Cerebellar nuclear complex (tissue), 1 donor: ENCODE results near the gene BTN3A1.

ENCODE experiments used
- DNase-seq, 2 experiments: peaks; one replicate each; lab custom pipeline; 2025; lab: John Stamatoyannopoulos, UW

BTN3A1 gene

DNA sequence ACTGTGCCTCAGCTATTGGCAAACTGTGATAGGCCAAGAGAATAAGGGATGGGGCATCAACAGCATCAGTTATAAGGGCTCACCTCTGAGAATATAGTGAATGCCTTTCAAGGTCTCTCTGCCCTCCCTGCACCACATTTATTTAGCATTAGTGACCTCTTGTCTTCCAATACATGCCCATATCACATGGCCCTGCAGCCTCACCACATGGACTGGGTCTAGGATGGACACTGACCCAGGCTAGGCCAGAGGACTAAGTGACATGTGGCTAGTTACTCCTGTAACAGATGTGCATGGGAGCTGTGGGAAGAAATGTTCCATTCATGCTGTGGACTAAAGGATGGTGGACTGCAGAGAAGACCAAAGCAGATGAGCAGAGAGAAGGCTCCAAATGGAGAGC, 22.3 kb upstream of the BTN3A1 start:
- DNase-seq: no peak

DNA sequence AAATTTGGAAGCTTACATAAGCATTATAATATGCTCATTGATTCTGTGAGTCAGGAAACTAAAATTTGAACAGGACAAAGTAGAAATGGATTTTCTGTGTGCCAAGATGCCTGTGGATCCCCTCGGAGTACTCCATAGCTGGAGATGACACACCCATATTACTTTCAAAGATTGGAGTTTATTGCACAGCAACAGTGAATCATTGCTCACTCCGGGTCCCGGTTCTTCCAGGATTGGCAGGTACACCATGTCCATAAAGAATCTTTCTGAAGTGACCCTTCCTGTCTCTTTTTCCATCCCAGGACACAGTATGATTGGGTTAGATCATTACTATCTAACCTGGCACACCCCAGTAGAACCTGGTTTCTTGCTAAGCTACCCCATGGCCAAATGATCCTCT, 21.8 kb upstream of the BTN3A1 start:
- DNase-seq: no peak

DNA sequence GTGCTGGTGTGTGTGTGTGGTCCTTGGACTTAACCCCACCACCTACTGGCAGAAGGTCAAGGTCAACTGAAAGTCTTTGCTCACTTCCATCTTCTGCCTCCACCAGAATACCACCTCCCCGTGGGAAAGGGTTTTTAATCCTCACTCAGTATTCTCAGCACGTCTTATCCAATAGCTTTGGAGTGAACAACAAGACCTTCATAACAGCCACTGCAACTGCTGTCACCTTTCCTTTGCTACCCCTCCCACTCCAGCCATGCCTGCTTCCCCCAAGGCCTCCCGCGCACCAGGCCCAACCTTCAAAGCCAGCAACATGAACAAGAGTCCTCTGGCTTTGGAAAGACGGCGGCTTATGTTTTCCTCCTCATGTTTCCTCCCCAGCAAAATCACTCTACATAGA, 20.0 kb upstream of the BTN3A1 start:
- no peak for DNase-seq

DNA sequence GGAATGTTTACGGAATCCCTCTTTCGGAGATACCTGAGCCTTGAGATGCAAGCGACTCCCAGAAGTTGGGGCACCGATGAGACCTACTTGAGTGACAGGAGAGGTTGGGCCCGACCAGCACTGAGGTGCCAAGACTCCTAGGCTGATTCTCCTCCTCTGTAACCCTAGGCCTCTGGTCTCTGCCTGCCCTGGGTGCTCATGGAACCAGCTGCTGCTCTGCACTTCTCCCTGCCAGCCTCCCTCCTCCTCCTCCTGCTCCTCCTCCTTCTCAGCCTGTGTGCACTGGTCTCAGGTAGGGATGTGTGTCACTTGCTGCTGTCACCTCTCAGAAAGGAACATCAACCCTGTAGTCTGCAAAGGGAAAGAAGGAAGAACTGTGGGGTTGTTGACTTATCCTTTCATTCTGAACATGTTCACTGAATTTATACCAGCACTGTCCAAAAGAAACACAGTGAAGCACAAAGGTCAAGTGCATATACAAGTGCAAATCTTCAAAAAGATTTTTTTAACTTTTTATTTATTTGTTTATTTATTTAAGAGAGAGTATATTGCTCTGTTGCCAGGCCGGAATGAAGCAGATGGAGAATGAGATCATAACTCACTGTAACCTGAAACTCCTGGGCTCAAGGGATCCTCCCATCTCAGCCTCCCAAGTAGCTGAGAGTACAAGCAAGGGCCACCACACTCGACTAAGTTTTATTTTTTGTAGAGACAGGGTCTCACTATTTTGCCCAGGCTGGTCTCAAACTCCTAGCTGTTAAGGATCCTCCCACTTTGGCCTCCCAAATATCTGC, 18.3 kb upstream of the BTN3A1 start:
- DNase-seq: peak in 1 of 2 experiments; percentile 30

DNA sequence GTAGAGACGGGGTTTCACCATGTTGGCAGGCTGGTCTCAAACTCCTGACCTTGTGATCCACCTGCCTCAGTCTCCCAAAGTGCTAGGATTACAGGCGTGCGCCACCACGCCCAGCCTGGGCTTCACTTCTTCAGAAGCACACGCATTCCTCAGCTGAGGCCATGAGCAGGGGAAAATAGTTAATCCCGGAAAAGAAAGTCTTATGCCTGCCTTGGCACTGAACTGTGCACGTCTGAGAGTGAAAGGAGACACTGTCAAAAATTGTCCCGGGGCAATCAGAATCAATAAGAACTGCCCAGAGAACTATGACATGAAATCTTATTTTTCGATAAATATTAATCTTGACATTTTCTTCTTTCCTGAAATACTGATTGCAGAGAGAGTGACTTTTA, 16.3 kb upstream of the BTN3A1 start:
- no peak for DNase-seq

DNA sequence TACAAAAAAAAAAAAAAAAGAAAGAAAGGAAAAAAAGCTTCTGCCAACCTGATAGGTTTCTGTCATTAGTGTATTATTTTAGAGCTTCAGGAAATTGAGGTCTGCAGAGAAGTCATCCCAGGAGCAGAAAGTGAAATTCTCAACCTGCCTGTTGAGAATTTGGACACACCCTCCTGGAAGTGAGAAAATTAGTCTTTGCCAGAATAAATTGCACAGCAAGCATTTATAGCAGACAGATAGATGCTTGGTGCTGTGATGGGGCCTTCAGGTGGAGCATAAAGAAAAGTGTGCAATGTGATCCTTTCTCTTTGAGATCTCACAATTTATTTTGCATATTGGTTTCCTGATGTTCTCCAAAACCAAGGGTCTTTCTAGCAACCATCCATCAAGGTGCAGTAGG, 14.5 kb upstream of the BTN3A1 start:
- no peak for DNase-seq

DNA sequence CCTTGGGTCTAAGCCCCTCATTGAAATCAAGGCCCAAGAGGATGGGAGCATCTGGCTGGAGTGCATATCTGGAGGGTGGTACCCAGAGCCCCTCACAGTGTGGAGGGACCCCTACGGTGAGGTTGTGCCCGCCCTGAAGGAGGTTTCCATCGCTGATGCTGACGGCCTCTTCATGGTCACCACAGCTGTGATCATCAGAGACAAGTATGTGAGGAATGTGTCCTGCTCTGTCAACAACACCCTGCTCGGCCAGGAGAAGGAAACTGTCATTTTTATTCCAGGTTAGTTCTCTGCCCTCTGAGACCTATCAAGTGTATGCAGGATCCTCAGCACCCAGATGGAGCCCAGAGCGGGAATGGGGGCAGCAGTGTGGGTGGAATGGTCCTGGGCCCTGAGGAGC, 14.1 kb upstream of the BTN3A1 start:
- DNase-seq: no peak

DNA sequence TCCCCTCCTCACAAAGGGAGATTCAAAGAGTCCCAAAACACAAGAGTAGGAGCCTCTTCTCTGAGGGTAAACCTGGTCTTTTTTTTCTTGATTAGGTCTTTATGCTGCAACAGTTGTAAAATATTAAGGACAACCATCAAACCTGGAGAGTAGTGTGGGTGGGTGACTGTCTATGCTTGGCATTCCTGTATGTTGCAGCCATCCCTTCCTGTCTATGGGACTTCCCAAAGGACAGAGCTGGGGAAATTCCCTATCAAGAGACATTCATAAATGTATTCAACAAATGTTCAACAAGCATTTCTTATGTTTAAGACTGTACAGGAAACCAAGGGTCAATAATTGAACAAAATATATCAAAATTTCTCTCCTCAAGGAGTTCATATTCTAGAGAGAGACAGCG, 13.6 kb upstream of the BTN3A1 start:
- no peak for DNase-seq

DNA sequence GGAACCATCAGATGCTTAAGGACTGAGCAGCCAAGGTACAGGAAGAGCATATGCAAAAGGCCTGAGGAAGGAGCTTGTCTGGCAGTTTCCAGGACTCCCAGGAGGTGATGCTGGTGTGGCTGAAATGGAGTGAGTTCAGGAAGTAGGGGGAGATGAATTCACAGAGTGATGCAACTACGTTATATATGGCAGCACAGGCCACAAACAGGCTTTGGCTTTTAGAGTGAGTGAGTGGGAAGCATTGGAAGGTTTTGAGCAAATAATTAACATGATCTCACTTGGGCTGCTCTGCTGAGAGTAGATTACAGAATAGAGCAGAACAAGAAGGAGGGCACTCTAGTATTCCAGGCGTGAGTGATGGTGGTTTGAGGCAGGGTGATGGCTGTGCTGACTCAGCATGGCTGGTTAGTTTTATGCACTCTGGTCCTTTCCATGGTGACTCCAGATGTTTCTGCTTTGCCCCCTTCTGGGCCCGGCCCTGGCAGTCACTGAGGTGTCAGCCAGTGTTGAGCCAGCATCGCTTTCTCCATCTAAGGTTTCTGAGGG, 12.7 kb upstream of the BTN3A1 start:
- no peak for DNase-seq

DNA sequence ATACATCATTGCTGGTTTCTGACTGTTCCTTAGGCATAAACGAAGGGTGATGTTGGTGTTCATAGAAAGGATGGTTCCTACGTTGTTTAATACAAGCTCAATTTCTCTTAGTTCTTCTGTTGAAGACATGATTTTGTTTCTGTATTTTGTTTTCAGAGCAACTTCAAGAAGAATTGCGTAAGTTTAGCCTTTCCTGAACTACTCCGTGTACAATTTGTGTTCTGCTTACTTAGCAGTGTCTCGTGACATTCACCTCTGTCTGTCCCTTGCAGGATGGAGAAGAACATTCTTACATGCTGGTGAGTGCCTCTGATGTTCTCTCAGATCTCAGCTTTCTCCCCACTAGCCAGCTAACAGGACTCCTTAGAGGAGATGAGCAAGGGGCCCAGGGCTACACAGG, 11.5 kb upstream of the BTN3A1 start:
- no peak for DNase-seq

DNA sequence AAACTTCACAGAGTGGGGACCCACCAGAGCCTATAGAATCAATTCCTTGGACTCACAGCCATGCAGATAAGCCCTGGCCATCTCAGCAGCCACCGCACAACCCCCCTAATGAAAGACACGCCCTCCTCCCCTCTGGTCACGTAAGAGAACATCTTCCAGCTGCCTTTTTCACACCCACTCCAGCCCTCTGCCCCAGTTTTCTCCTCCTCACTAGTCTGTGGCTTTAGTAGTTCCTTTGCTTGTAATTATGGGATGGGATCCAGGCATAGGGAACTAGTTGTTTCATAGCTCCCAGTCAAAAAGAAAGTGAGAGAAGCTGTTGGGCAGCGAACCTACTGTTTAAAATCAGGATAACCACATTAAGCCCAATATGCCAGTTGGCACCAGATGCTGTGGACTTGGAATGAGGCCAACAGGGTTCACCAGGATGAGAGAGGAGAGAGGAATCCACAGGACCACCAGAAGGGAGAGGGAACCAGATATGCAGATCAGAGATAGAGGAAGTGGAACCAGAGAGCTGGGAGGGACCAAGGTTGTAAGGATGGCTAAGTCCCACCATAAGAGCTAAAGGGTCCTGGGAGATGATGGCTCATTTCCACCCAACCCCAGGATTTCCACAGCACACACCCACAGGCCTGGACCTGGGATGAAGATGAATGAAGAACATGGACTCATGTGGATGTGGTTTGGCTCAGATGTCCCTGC, 9.0 kb upstream of the BTN3A1 start:
- no peak for DNase-seq

DNA sequence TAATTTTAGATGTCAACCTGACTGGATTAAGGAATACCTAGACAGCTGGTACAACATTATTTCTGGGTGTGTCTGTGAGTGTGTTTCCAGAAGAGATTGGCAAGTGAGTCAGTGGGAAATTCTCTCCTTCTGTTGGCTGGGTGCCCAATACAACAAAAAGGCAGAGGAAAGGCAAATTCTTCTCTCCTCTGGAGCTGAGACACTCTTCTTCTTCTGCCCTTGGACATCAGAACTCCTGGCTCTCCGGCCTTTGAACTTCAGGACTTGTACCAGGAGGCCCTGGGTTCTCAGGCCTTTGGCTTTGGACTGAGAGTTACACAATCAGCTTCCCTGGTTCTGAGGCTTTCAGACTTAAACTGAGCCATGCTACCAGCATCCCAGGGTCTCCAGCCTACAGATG, 7.8 kb upstream of the BTN3A1 start:
- no peak for DNase-seq

DNA sequence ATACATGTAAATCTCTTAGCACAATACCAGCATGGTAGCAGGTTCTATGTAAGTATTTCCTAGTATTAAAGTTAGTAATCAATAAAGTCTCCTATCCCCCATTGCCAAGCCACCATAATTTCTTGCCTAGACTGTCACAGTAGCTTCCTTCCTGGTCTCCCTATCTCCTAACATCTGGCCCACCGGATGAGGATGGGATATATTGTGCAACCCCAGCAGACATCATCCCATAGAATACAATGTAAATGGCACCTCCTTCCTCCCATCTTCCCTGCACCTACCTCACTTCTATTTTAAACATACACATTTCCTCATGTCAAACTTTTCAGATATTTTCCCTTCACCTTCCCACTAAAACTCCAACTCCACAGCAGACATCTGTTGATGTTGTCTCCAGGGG, 3.5 kb upstream of the BTN3A1 start:
- no peak for DNase-seq

DNA sequence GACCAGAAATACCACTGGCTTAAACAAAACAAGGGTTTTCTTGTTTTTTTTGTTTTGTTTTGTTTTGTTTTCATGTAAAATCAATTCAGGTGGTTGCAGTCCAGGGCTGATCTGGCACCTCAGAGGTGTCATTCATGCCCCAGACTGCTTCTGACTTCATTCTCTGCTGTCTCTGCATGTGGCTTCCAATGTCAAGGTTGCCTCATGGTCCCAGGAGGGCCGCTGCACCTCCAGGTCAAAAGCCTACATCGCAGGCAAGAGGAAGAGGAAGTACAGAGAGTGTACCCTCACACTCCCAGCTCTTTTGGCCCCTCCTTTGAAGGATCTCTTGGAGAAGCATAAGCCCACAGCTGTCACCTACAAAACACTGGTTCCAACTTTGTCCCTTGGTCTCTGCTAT, 1.4 kb upstream of the BTN3A1 start:
- DNase-seq: no peak

DNA sequence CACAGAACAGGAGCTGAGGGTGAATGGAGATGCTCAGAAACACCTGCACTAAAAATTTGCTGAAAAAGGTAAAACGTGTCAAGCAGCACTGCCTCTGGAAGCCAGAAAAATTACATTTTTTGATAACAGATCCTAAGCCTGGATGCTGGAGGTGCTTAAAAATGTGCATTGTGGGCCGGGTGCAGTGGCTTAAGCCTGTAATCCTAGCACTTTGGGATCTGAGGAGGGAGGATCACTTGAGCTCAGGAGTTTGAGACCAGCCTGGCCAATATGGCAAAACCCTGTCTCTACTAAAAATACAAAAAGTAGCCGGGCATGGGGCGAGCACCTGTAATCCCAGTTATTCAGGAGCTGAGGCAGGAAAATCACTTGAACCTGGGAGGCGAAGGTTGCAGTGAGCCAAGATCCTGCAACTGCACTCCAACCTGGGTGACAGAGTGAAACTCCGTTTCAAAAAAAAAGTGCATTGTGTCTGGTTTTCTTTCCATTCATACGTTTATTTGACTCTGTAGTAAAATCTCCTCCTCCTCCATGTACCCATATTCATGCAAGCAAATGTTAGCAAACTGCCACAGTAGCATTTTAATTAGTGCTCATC, 587 bp upstream of the BTN3A1 start:
- no peak for DNase-seq

DNA sequence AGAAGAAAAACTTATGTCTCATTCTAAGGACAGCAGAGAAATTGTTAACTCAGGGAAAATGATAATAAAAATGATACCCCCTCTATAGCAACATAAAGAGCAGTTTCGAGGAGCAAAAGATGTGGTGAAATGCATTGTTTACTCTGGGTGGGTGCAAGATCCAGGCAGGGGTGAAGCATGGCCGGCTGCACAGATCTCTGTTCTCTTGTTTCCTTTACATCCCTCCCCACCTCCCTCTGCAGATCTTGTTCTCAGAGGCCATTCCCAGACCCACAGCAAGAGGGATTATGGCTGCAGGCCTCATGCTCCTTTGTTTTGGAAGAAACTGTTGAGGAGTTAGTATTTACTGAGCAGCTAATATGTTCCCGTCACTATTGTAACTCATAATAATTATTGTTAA, 1.8 kb downstream of the BTN3A1 start:
- no peak for DNase-seq

DNA sequence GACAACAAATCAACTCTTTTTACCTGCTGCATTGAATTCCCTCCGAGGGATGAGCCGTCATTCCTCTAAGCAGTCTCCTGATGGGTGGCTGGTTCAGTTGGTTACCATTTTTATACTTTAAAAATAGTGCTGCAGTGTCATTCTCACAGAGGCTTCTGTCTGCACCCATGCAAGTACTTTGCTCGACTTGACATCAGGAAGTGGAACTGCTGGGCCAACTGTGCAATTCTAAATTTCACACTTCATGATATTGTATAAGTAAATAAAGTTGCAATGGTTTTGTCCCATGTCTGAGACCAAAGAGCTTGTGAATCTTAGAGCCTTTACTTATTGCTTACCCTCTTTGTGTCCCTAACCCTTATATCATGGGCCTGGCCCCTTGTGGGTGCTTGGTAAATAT, 2.5 kb downstream of the BTN3A1 start:
- DNase-seq: no peak

DNA sequence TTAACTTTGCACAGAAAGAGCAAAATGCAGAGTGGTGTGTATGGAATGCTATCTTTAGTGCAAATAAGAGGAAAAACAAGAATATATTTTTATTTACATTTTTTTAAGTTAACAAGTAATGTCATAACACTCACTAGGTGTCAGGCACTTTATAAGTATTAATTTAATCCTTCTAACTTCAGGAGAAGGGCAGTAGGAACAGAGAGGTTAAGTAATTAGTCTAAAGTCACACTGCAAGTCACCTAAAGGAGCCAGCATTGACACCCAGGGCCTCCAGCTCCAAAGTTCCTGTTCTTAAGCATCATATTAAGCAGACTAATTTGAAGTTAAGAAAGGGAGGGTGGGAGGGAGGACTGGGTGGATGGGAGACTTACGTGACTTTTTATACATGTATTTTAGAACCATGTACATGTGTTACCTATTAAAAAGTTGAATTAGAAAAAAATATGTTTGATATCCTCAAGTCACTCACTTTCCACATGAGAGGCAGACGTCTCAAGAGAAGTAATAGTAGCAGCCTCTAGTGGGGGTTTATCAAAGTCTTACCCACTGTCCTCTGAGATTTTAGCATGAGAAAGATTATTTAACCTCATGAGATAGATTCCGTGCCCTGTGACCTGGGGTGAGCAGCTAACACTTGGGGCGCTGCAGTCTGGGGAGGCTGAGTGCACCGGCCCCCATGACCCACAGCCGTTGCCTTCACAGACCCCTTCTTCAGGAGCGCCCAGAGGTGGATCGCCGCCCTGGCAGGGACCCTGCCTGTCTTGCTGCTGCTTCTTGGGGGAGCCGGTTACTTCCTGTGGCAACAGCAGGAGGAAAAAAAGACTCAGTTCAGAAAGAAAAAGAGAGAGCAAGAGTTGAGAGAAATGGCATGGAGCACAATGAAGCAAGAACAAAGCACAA, 7.0 kb downstream of the BTN3A1 start:
- DNase-seq: no peak

DNA sequence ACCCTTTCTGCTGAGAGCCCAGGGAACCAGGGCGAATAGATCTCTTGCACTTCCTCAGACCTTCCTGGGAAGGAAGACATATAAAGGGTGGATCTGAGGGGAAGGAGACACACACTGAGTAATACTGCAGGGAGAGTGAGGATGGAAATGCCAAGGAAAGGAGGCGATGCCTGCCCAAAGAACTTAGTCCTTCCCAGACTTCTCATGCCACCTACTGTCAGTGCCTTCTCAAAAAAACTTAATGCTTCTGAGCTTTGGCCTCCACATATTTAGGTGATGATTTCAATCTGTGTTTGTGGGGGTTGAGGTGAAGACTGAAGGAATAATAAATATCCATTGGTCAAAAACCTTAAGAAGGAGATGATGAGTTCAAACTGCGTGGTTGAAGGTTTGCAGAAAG, 9.7 kb downstream of the BTN3A1 start:
- DNase-seq: no peak

DNA sequence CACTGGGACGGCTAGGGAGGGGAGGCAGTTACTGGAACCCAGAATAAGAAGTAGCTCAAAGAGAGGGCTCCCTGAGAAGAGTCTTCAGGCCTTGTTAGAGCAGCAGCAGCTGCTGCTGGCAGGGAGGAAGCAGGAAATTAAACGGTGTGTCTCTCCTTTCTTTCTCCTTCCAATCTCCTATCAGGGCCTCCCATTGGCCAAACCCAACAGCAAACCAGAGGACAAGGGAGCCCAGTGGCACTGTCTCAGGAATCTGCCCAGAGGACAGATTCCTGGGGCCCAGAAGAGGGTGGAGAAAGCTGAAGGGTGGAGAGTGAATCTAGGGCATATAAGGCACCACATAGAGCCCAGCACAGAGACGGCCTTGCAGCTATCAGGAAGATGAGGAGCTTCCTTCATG, 10.2 kb downstream of the BTN3A1 start:
- DNase-seq: no peak

DNA sequence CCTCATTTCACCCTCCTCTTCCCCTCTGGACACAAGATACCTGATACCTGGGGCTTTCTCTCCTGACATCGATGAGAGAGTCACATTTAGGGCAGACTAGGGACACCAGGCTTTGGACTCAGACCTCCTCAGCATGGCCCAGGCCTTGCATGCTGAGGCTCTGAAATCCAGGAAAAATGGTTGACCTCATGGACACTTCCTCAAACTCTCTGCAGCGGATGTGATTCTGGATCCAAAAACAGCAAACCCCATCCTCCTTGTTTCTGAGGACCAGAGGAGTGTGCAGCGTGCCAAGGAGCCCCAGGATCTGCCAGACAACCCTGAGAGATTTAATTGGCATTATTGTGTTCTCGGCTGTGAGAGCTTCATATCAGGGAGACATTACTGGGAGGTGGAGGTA, 10.9 kb downstream of the BTN3A1 start:
- no peak for DNase-seq

DNA sequence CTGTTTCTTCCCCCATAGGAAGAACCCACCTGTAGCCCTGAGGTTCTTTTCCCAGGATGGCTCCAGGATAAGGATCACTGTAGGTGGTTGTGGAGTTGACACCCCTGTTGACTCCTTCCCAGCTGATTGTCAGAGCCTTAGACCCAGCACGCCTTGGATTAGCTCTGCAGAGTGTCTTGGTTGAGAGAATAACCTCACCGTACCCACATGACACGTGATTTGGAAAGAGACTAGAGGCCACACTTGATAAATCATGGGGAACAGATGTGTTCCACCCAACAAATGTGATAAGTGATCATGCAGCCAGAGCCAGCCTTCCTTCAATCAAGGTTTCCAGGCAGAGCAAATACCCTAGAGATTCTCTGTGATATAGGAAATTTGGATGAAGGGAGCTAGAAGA, 12.2 kb downstream of the BTN3A1 start:
- DNase-seq: no peak
